ENCODE data around the gene PLCB1.

GRCh38 chr20:8447262-8448120, 315.4 kb downstream of the PLCB1 start:
- TF ChIP-seq CTCF (IDR thresholded peaks at IDR 0.05; ENCODE audit: low read depth, low read length, poor library complexity, severe bottlenecking), result no peak
- no peak for TF ChIP-seq EZH2phosphoT487 (IDR thresholded peaks at IDR 0.05; ENCODE audit: borderline replicate concordance, low read length)
